HG03103 (cell line): ENCODE data around the gene GOLPH3L.
"Not testable (repeated sequence)": the region's sequence is repeated elsewhere in the genome, so short reads cannot be mapped to it uniquely, and the experiment has no call there.

Source experiments
- ATAC-seq: cut with Tn5 transposase; IDR thresholded peaks from one replicate; pipeline ENCODE4 v1.9.1; 2021; ENCODE audit warnings: low read depth; ENCODE audit not compliant: unreplicated experiment

The GOLPH3L gene

GRCh38 chr1:150696995-150697927 lies at the start of gene GOLPH3L:
Gene GOLPH3L (minus strand): TSS chr1:150697154. CDS start chr1:150694838, 2,316 bp downstream.
- peak; percentile 94 for ATAC-seq

GRCh38 chr1:150730130-150730721 lies 33.3 kb upstream of the GOLPH3L start:
- ATAC-seq: no peak

GRCh38 chr1:150724336-150724735 lies 27.4 kb upstream of the GOLPH3L start:
- ATAC-seq: no peak

- no peak for ATAC-seq
Observed at GRCh38 chr1:150720703-150721102, 23.7 kb upstream of the GOLPH3L start, which contains the start of gene HORMAD1. Gene HORMAD1 (minus strand): TSS chr1:150720895. CDS start chr1:150719505, 1,390 bp downstream.

GRCh38 chr1:150720098-150720497 lies 23.1 kb upstream of the GOLPH3L start:
- ATAC-seq: no peak

- no peak for ATAC-seq
Observed at GRCh38 chr1:150718225-150718891, 21.4 kb upstream of the GOLPH3L start.

- not testable (repeated sequence) for ATAC-seq
Observed at GRCh38 chr1:150709031-150709430, 12.1 kb upstream of the GOLPH3L start.

GRCh38 chr1:150708595-150708994 lies 11.6 kb upstream of the GOLPH3L start:
- ATAC-seq: no peak

GRCh38 chr1:150706091-150706490 lies 9.1 kb upstream of the GOLPH3L start:
- ATAC-seq: no peak

- ATAC-seq: no peak
Observed at GRCh38 chr1:150703427-150703826, 6.5 kb upstream of the GOLPH3L start.

- no peak for ATAC-seq
Observed at GRCh38 chr1:150696590-150696989, 364 bp downstream of the GOLPH3L start.

- ATAC-seq: no peak
Observed at GRCh38 chr1:150696162-150696561, 792 bp downstream of the GOLPH3L start.

- no peak for ATAC-seq
Observed at GRCh38 chr1:150695561-150695960, 1.4 kb downstream of the GOLPH3L start.

- no peak for ATAC-seq
Observed at GRCh38 chr1:150692720-150693119, 4.2 kb downstream of the GOLPH3L start.

- no peak for ATAC-seq
Observed at GRCh38 chr1:150688763-150689162, 8.2 kb downstream of the GOLPH3L start.

GRCh38 chr1:150686275-150686674 lies 10.7 kb downstream of the GOLPH3L start:
- ATAC-seq: no peak

- no peak for ATAC-seq
Observed at GRCh38 chr1:150683914-150684313, 13.0 kb downstream of the GOLPH3L start.

GRCh38 chr1:150678988-150679387 lies 18.0 kb downstream of the GOLPH3L start:
- no peak for ATAC-seq

- ATAC-seq: no peak
Observed at GRCh38 chr1:150674881-150675280, 22.1 kb downstream of the GOLPH3L start.

- ATAC-seq: no peak
Observed at GRCh38 chr1:150663321-150663720, 33.6 kb downstream of the GOLPH3L start.

GRCh38 chr1:150662811-150663210 lies 34.1 kb downstream of the GOLPH3L start:
- ATAC-seq: no peak
